ENCODE results near the gene PRUNE2. TPM values are rescaled to one million over a fixed set of nuclear protein-coding genes. Genes with fewer than 3 reads are reported as not detected.
A peak's percentile ranks its signal among the peaks of the same experiment; 100 is the strongest.

The PRUNE2 gene
- total RNA-seq, 1 donor from 2014 or later = 3.3 TPM

GRCh38 chr9:76615177-76615603 lies 290.7 kb downstream of the PRUNE2 start:
- Mint-ChIP-seq H3K4me1 (ENCODE audit: unreplicated experiment) (peaks cover 8% of the 10 kb centered on the region), H3K27ac (peak overlapping the region; percentile 30)

GRCh38 chr9:76613974-76614373 lies 291.9 kb downstream of the PRUNE2 start:
- Mint-ChIP-seq H3K36me3 (no peaks in the 10 kb centered on the region), H3K4me1 (ENCODE audit: unreplicated experiment) (peaks cover 1% of the 10 kb centered on the region)

More at GRCh38 chr9:76615177-76615603, 290.7 kb downstream of the PRUNE2 start:
- DNase-seq (ENCODE audit: extremely low spot score, unreplicated experiment) = no peak
- Mint-ChIP-seq H3K9me3 (no peaks in the 10 kb centered on the region), H3K4me3 (peak overlapping the region; percentile 3), H3K27me3 (no peaks in the 10 kb centered on the region), H3K36me3 (no peaks in the 10 kb centered on the region)
- TF ChIP-seq CTCF (conservative IDR thresholded peaks at IDR 0.05) = no peak

GRCh38 chr9:76613150-76613781 lies 292.6 kb downstream of the PRUNE2 start:
- Mint-ChIP-seq H3K4me3 (no peak overlapping the region), H3K4me1 (ENCODE audit: unreplicated experiment) (no peaks in the 10 kb centered on the region), H3K9me3 (no peaks in the 10 kb centered on the region), H3K27ac (no peak overlapping the region), H3K36me3 (no peaks in the 10 kb centered on the region), H3K27me3 (no peaks in the 10 kb centered on the region)
- no peak for TF ChIP-seq CTCF (conservative IDR thresholded peaks at IDR 0.05)
- no peak for DNase-seq (ENCODE audit: extremely low spot score, unreplicated experiment)

More at GRCh38 chr9:76613974-76614373, 291.9 kb downstream of the PRUNE2 start:
- Mint-ChIP-seq H3K4me3 (no peak overlapping the region), H3K9me3 (no peaks in the 10 kb centered on the region), H3K27me3 (no peaks in the 10 kb centered on the region), H3K27ac (no peak overlapping the region)
- no peak for DNase-seq (ENCODE audit: extremely low spot score, unreplicated experiment)
- TF ChIP-seq CTCF (conservative IDR thresholded peaks at IDR 0.05) = no peak

GRCh38 chr9:76610011-76610352 lies 295.9 kb downstream of the PRUNE2 start:
- no peak for DNase-seq (ENCODE audit: extremely low spot score, unreplicated experiment)
- Mint-ChIP-seq H3K4me3 (no peak overlapping the region), H3K27ac (no peak overlapping the region), H3K4me1 (ENCODE audit: unreplicated experiment) (no peaks in the 10 kb centered on the region), H3K27me3 (no peaks in the 10 kb centered on the region), H3K9me3 (no peaks in the 10 kb centered on the region), H3K36me3 (no peaks in the 10 kb centered on the region)
- TF ChIP-seq CTCF (conservative IDR thresholded peaks at IDR 0.05) = no peak

DNA sequence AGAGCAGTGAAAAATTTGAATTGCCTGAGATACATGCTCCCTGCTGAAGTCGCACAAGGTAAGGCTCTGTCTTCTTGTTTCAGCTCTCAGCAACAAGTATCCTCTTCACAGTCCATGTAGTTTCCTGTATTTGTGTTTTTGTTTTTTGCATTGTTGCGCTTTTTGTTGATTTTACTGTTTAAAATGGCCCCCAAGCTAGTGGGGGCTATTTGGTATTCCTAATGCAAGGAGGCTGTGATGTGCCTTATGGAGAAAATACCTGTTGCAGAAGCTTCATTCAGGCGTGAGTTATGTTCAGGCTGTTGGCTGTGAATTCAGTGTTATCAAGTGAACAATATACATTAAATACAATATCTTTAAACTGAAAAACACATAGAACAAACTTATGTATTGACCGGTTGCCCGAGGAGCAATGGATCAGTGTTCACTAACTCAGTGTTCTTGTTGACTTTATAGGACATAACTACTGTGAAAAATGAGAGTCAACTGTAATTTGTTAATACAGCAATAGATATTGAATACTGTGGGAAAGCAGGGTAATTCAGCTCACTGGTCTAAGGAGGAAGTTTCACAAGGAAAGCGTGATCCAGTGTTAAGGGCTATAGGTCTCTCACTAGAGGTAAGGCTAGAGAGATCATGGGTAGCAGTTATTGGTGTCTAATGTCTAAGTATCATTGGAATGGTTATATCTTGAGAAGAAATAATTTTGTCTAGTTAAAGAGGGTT lies 296.5 kb downstream of the PRUNE2 start:
- DNase-seq (ENCODE audit: extremely low spot score, unreplicated experiment) = no peak
- Mint-ChIP-seq H3K36me3 (no peaks in the 10 kb centered on the region), H3K27ac (no peak overlapping the region), H3K4me1 (ENCODE audit: unreplicated experiment) (no peaks in the 10 kb centered on the region), H3K27me3 (no peaks in the 10 kb centered on the region), H3K9me3 (no peaks in the 10 kb centered on the region), H3K4me3 (no peak overlapping the region)
- no peak for TF ChIP-seq CTCF (conservative IDR thresholded peaks at IDR 0.05)

Data from type B pancreatic cell (in vitro differentiated cells).